Vagina (tissue), 2 donors: ENCODE results near the gene SUSD6. TPM values are rescaled to one million over a fixed set of nuclear protein-coding genes. Genes with fewer than 3 reads are reported as not detected.
A peak's percentile ranks its signal among the peaks of the same experiment; 100 is the strongest.

Source experiments
- DNase-seq, 2 donors: peaks; one replicate each; pipeline ENCODE4 v3.0.0-alpha.2; 2017; ENCODE audit errors: extremely low spot score in 2 of 2
- H3K27ac ChIP-seq: fragments of 200-600 bp; sonication (generic); one replicate; pipeline ENCODE4 v1.5.1; 2019
- H3K27me3 ChIP-seq: fragments of 200-600 bp; sonication (generic); one replicate; pipeline ENCODE4 v1.5.1; 2019
- H3K36me3 ChIP-seq, 2 donors: fragments of 200-600 bp; sonication (generic); one replicate each; pipeline ENCODE4 v1.5.1; 2017 to 2019
- H3K4me1 ChIP-seq: fragments of 200-600 bp; sonication (generic); one replicate; pipeline ENCODE4 v1.5.1; 2019
- H3K4me3 ChIP-seq, 2 donors: fragments of 200-600 bp; sonication (generic); 1 replicate in 1 of 2; 2 replicates in 1 of 2; pipeline ENCODE4 v1.5.1; 2016 to 2019
- H3K9me3 ChIP-seq: fragments of 200-600 bp; sonication (generic); one replicate; pipeline ENCODE4 v1.5.1; 2019
- POLR2A ChIP-seq, 2 donors: fragments of 450-650 bp; IDR thresholded peaks; one replicate each; pipeline ENCODE4 v1.6.1; 2017; ENCODE audit warnings: antibody characterized with exemption in 2 of 2, mild to moderate bottlenecking in 2 of 2, moderate library complexity in 2 of 2
- POLR2AphosphoS5 ChIP-seq, 2 donors: sonication (generic); formaldehyde crosslinking; IDR thresholded peaks; one replicate each; pipeline ENCODE4 v1.9.0; 2017; ENCODE audit warnings: antibody characterized with exemption in 2 of 2, mild to moderate bottlenecking in 2 of 2, low read depth in 1 of 2; ENCODE audit not compliant: insufficient read depth in 1 of 2
- intact Hi-C: fragments of 100-400 bp; cut with DNase I; formaldehyde crosslinking; loops from one replicate; pipeline ENCODE4 v1.15.1; 2023
- total RNA-seq: library from RNA; depleted of rRNA; stranded (reverse); fragments of >200 nt; gene quantifications from one replicate; pipeline ENCODE4 v1.2.3, GENCODE V29; 2016
- TF ChIP-seq, protein P1 (sequence below), 3 experiments: fragments of 450-650 bp in 2 of 3; fragments of 200-600 bp in 1 of 3; sonication (generic) in 1 of 3; IDR thresholded peaks; one replicate each; pipeline ENCODE4 v1.5.1; 2017 to 2019; ENCODE audit warnings: antibody characterized with exemption in 3 of 3, mild to moderate bottlenecking in 2 of 3, moderate library complexity in 2 of 3

The SUSD6 gene
- total RNA-seq, 1 donor from 2014 or later: 36.6 TPM

- Histone ChIP-seq H3K27ac (no peak overlapping the region), H3K9me3 (no peaks in the 10 kb centered on the region), H3K4me3 (no peak overlapping the region), H3K4me1 (no peaks in the 10 kb centered on the region), H3K27me3 (no peaks in the 10 kb centered on the region), H3K36me3 (no peaks in the 10 kb centered on the region)
- intact Hi-C loops: no loop called here
- no peak for TF ChIP-seq POLR2A (IDR thresholded peaks at IDR 0.05)
- TF ChIP-seq, protein P1, sequence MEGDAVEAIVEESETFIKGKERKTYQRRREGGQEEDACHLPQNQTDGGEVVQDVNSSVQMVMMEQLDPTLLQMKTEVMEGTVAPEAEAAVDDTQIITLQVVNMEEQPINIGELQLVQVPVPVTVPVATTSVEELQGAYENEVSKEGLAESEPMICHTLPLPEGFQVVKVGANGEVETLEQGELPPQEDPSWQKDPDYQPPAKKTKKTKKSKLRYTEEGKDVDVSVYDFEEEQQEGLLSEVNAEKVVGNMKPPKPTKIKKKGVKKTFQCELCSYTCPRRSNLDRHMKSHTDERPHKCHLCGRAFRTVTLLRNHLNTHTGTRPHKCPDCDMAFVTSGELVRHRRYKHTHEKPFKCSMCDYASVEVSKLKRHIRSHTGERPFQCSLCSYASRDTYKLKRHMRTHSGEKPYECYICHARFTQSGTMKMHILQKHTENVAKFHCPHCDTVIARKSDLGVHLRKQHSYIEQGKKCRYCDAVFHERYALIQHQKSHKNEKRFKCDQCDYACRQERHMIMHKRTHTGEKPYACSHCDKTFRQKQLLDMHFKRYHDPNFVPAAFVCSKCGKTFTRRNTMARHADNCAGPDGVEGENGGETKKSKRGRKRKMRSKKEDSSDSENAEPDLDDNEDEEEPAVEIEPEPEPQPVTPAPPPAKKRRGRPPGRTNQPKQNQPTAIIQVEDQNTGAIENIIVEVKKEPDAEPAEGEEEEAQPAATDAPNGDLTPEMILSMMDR (IDR thresholded peaks at IDR 0.05): no peak
- TF ChIP-seq POLR2AphosphoS5 (IDR thresholded peaks at IDR 0.05; ENCODE audit: insufficient read depth in 1 of 2, low read depth in 1 of 2): no peak
- no peak for DNase-seq
Observed at GRCh38 chr14:69755296-69755695, 143.9 kb downstream of the SUSD6 start.

GRCh38 chr14:69755784-69756183 lies 144.4 kb downstream of the SUSD6 start:
- DNase-seq: no peak
- H3K4me3 ChIP-seq: no peak overlapping the region
- no peaks in the 10 kb centered on the region for H3K36me3 ChIP-seq
- no peaks in the 10 kb centered on the region for H3K4me1 ChIP-seq
- intact Hi-C loops: no loop called here
- TF ChIP-seq POLR2AphosphoS5 (IDR thresholded peaks at IDR 0.05; ENCODE audit: insufficient read depth in 1 of 2, low read depth in 1 of 2): peak in 1 of 2 donors; percentile 28
- no peak for TF ChIP-seq POLR2A (IDR thresholded peaks at IDR 0.05)
- no peaks in the 10 kb centered on the region for H3K27me3 ChIP-seq
- H3K9me3 ChIP-seq: no peaks in the 10 kb centered on the region
- H3K27ac ChIP-seq: no peak overlapping the region

- H3K27ac ChIP-seq: no peak overlapping the region
- H3K4me3 ChIP-seq: no peak overlapping the region
- intact Hi-C loops: no loop called here
- no peak for DNase-seq
- H3K36me3 ChIP-seq: no peaks in the 10 kb centered on the region
- no peak for TF ChIP-seq POLR2AphosphoS5 (IDR thresholded peaks at IDR 0.05; ENCODE audit: insufficient read depth in 1 of 2, low read depth in 1 of 2)
- no peaks in the 10 kb centered on the region for H3K4me1 ChIP-seq
- no peaks in the 10 kb centered on the region for H3K27me3 ChIP-seq
- H3K9me3 ChIP-seq: no peaks in the 10 kb centered on the region
Observed at GRCh38 chr14:69756298-69756697, 144.9 kb downstream of the SUSD6 start.

DNA sequence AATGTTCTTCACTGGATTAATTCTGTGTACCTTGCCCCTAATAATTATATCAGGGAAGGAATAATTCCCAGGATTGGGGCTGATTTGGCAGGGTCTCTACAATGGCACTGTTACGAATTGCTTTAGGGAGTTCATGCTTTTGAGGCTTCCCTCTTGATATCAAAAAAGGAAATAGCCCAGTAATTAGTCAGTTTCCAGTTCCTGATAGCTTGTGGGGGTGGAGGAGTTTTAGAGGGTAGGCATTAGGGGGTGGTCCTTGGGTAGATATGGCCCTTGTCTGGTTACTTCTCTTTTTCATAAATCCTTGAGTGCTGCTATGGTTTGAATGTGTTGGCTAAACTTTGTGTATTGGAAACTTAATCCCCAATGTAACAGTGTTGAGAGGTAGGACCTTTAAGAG lies 149.4 kb downstream of the SUSD6 start:
- Histone ChIP-seq H3K27me3 (no peaks in the 10 kb centered on the region), H3K4me1 (no peaks in the 10 kb centered on the region), H3K4me3 (no peak overlapping the region), H3K36me3 (no peaks in the 10 kb centered on the region), H3K9me3 (no peaks in the 10 kb centered on the region), H3K27ac (no peak overlapping the region)
- no peak for DNase-seq
- TF ChIP-seq, protein P1 (IDR thresholded peaks at IDR 0.05): no peak
- TF ChIP-seq POLR2A (IDR thresholded peaks at IDR 0.05) (no peak), POLR2AphosphoS5 (IDR thresholded peaks at IDR 0.05; ENCODE audit: insufficient read depth in 1 of 2, low read depth in 1 of 2) (no peak)
- intact Hi-C loops: no loop called here

GRCh38 chr14:69763761-69764510 lies 152.5 kb downstream of the SUSD6 start:
- DNase-seq: no peak
- Histone ChIP-seq H3K9me3 (no peaks in the 10 kb centered on the region), H3K36me3 (peaks cover 0 to 10% of the 10 kb centered on the region in 2 donors), H3K27ac (no peak overlapping the region), H3K4me1 (peaks cover 18% of the 10 kb centered on the region), H3K4me3 (no peak overlapping the region), H3K27me3 (no peaks in the 10 kb centered on the region)
- TF ChIP-seq POLR2AphosphoS5 (IDR thresholded peaks at IDR 0.05; ENCODE audit: insufficient read depth in 1 of 2, low read depth in 1 of 2): no peak
- TF ChIP-seq, protein P1 (IDR thresholded peaks at IDR 0.05): no peak
- TF ChIP-seq POLR2A (IDR thresholded peaks at IDR 0.05): no peak
- intact Hi-C loops: no loop called here

Other genes starting within 250 kb of the SUSD6 start
- 77.8 TPM for gene ERH, start 213.3 kb upstream of the SUSD6 start, total RNA-seq
- 46.7 TPM for gene SLC39A9, start 212.9 kb upstream of the SUSD6 start, total RNA-seq
- not detected for gene PLEKHD1, start 126.9 kb upstream of the SUSD6 start, total RNA-seq
- not detected for gene CCDC177, start 36.7 kb upstream of the SUSD6 start, total RNA-seq
- gene SRSF5, start 155.5 kb downstream of the SUSD6 start, total RNA-seq: 386 TPM
- not detected for gene SLC10A1, start 185.6 kb downstream of the SUSD6 start, total RNA-seq